Neural progenitor cell (in vitro differentiated cells): ENCODE results near the gene GPR62. TPM values are rescaled to one million over a fixed set of nuclear protein-coding genes. Genes with fewer than 3 reads are reported as not detected.

Source experiments
- DNase-seq: peaks from one replicate; pipeline ENCODE4 v3.0.0-alpha.2; 2016; ENCODE audit warnings: low spot score
- H2AFZ ChIP-seq: fragments of 200-600 bp; sonication (generic); replicated peaks from 2 replicates; pipeline ENCODE4 v1.6.1; 2016; ENCODE audit warnings: antibody characterized with exemption
- H3F3A ChIP-seq: fragments of 200-600 bp; sonication (generic); 2 replicates; pipeline ENCODE4 v1.6.1; 2016; ENCODE audit warnings: antibody characterized with exemption, low read depth
- H3K27ac ChIP-seq: fragments of 200-600 bp; sonication (generic); 2 replicates; pipeline ENCODE4 v1.5.1; 2016; ENCODE audit warnings: mild to moderate bottlenecking
- H3K27me3 ChIP-seq: fragments of 200-600 bp; sonication (generic); 2 replicates; pipeline ENCODE4 v1.6.1; 2016; ENCODE audit warnings: mild to moderate bottlenecking, moderate library complexity
- H3K36me3 ChIP-seq: fragments of 200-600 bp; sonication (generic); 2 replicates; pipeline ENCODE4 v1.5.1; 2016
- H3K4me1 ChIP-seq: fragments of 200-600 bp; sonication (generic); 2 replicates; pipeline ENCODE4 v1.6.1; 2016; ENCODE audit warnings: mixed run types
- H3K4me2 ChIP-seq: fragments of 200-600 bp; sonication (generic); 2 replicates; pipeline ENCODE4 v1.6.1; 2016
- H3K4me3 ChIP-seq: fragments of 200-600 bp; sonication (generic); 2 replicates; pipeline ENCODE4 v1.5.1; 2016
- H3K79me2 ChIP-seq: fragments of 200-600 bp; sonication (generic); 2 replicates; pipeline ENCODE4 v1.6.1; 2016; ENCODE audit warnings: low read depth
- H3K9ac ChIP-seq: fragments of 200-600 bp; sonication (generic); 2 replicates; pipeline ENCODE4 v1.6.1; 2016
- H3K9me3 ChIP-seq: fragments of 200-600 bp; sonication (generic); 2 replicates; pipeline ENCODE4 v1.5.1; 2016; ENCODE audit warnings: low read depth
- H4K20me1 ChIP-seq: fragments of 200-600 bp; sonication (generic); 2 replicates; pipeline ENCODE4 v1.6.1; 2016; ENCODE audit warnings: low read depth
- H3K27ac Mint-ChIP-seq: 3 replicates; pipeline ENCODE4 v1.8.0; 2021; ENCODE audit warnings: mixed read lengths
- H3K27me3 Mint-ChIP-seq: 2 replicates; pipeline ENCODE4 v1.8.0; 2022; ENCODE audit warnings: low read depth, mild to moderate bottlenecking, inconsistent platforms, moderate library complexity, mixed read lengths; ENCODE audit not compliant: insufficient read depth
- H3K36me3 Mint-ChIP-seq: 3 replicates; pipeline ENCODE4 v1.8.0; 2021; ENCODE audit warnings: mixed read lengths
- H3K4me1 Mint-ChIP-seq: 3 replicates; pipeline ENCODE4 v1.8.0; 2021; ENCODE audit warnings: mixed read lengths
- H3K4me3 Mint-ChIP-seq: 3 replicates; pipeline ENCODE4 v1.8.0; 2021; ENCODE audit warnings: mild to moderate bottlenecking, moderate library complexity, mixed read lengths
- H3K9me3 Mint-ChIP-seq: 3 replicates; pipeline ENCODE4 v1.8.0; 2020; ENCODE audit warnings: mixed read lengths
- EZH2 ChIP-seq: fragments of 200-600 bp; sonication (generic); IDR thresholded peaks from 2 replicates; pipeline ENCODE4 v1.6.1; 2017; ENCODE audit warnings: antibody characterized with exemption, mild to moderate bottlenecking, moderate library complexity
- EZH2phosphoT487 ChIP-seq: fragments of 200-600 bp; sonication (generic); IDR thresholded peaks from 2 replicates; pipeline ENCODE4 v1.6.1; 2017; ENCODE audit warnings: antibody characterized with exemption
- total RNA-seq: library from RNA; depleted of rRNA; stranded (reverse); fragments of >200 nt; gene quantifications from 2 replicates; pipeline ENCODE4 v1.2.3, GENCODE V29; 2015; ENCODE audit warnings: low replicate concordance
- TF ChIP-seq, protein P1 (sequence below): fragments of 200-600 bp; sonication (generic); IDR thresholded peaks from 2 replicates; pipeline ENCODE4 v1.5.1; 2017; ENCODE audit warnings: antibody characterized with exemption, mild to moderate bottlenecking

GPR62 gene
- total RNA-seq, 1 donor from 2014 or later, result 0.21 TPM

DNA sequence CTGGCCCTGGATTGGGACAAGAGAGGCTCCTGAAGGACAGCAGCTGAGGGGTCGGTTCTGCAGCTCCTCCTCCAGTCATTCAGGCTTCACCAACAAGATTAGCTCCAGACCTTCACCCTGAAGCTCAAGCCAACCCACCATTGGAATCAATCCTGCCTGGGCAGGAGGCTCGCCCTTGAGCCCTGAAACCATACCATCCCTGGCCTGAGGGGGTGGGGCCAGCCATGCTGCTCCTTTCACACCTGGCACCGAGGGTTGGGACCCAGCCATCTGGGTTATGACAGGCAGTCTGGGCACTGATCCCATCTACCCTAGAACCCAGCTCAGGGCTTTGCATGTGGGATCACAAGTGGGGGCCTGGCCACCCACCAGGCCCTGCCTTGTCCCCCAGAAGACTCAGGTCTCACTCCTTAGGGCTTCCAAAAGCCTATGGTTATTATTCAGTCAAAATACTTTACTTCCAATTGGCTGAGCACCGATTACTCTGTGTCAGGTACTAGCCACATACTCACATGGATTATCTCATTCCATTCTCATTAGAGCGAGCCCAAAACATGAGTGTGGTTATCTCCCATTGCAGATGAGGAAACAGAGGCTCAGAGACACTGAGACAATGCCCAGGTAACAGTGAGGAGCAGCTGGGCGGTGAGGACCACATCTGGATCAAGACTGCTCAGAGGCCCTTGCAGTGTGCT, 15.6 kb downstream of the GPR62 start:
- Histone ChIP-seq H3K9ac (no peak overlapping the region), H3K36me3 (no peaks in the 10 kb centered on the region), H3F3A (peaks cover 53% of the 10 kb centered on the region), H3K4me3 (no peak overlapping the region), H3K27ac (no peak overlapping the region), H3K9me3 (no peaks in the 10 kb centered on the region), H3K79me2 (no peaks in the 10 kb centered on the region), H2AFZ (no peak overlapping the region), H3K4me2 (no peak overlapping the region), H3K27me3 (peaks cover 24% of the 10 kb centered on the region), H4K20me1 (peaks cover 6% of the 10 kb centered on the region), H3K4me1 (peaks cover 47% of the 10 kb centered on the region)
- TF ChIP-seq EZH2 (no peak), EZH2phosphoT487 (no peak)
- TF ChIP-seq, protein P1, sequence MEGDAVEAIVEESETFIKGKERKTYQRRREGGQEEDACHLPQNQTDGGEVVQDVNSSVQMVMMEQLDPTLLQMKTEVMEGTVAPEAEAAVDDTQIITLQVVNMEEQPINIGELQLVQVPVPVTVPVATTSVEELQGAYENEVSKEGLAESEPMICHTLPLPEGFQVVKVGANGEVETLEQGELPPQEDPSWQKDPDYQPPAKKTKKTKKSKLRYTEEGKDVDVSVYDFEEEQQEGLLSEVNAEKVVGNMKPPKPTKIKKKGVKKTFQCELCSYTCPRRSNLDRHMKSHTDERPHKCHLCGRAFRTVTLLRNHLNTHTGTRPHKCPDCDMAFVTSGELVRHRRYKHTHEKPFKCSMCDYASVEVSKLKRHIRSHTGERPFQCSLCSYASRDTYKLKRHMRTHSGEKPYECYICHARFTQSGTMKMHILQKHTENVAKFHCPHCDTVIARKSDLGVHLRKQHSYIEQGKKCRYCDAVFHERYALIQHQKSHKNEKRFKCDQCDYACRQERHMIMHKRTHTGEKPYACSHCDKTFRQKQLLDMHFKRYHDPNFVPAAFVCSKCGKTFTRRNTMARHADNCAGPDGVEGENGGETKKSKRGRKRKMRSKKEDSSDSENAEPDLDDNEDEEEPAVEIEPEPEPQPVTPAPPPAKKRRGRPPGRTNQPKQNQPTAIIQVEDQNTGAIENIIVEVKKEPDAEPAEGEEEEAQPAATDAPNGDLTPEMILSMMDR, result no peak
- Mint-ChIP-seq H3K36me3 (no peaks in the 10 kb centered on the region), H3K4me3 (peak overlapping the region; percentile 43), H3K9me3 (no peaks in the 10 kb centered on the region), H3K27ac (no peak overlapping the region), H3K4me1 (peaks cover 52% of the 10 kb centered on the region), H3K27me3 (peaks cover 7% of the 10 kb centered on the region)
- DNase-seq, result no peak

DNA sequence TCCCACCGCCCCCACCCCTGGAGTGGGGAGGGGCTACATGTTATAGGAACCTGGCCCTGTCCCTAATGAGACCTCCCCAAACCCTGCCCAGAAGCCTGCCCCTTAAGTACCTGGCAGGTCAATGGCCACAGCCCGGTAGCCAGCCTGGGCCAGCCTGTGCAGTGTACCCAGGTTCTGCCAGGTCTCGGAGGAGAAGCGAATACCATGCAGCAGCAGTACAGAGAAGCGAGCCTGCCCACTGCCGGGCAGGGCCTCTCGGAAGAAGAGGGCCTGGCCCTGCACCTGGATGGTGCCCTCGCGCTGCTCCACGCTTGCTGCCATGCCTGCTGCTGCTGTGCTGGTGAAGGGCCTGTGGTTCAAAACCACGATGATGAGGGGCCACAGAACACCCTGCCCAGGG, 16.2 kb downstream of the GPR62 start:
- Histone ChIP-seq H2AFZ (no peak overlapping the region), H3K9ac (no peak overlapping the region), H3K27ac (no peak overlapping the region), H3K4me3 (no peak overlapping the region), H3K4me1 (peaks cover 44% of the 10 kb centered on the region), H3K9me3 (no peaks in the 10 kb centered on the region), H4K20me1 (peaks cover 2% of the 10 kb centered on the region), H3K79me2 (no peaks in the 10 kb centered on the region), H3K27me3 (peaks cover 30% of the 10 kb centered on the region), H3K36me3 (no peaks in the 10 kb centered on the region), H3F3A (peaks cover 56% of the 10 kb centered on the region), H3K4me2 (no peak overlapping the region)
- TF ChIP-seq EZH2 (no peak), EZH2phosphoT487 (no peak)
- TF ChIP-seq, protein P1, result no peak
- Mint-ChIP-seq H3K27ac (no peak overlapping the region), H3K36me3 (no peaks in the 10 kb centered on the region), H3K4me3 (peak overlapping the region; percentile 43), H3K9me3 (no peaks in the 10 kb centered on the region), H3K4me1 (peaks cover 51% of the 10 kb centered on the region), H3K27me3 (peaks cover 7% of the 10 kb centered on the region)
- DNase-seq, result no peak

DNA sequence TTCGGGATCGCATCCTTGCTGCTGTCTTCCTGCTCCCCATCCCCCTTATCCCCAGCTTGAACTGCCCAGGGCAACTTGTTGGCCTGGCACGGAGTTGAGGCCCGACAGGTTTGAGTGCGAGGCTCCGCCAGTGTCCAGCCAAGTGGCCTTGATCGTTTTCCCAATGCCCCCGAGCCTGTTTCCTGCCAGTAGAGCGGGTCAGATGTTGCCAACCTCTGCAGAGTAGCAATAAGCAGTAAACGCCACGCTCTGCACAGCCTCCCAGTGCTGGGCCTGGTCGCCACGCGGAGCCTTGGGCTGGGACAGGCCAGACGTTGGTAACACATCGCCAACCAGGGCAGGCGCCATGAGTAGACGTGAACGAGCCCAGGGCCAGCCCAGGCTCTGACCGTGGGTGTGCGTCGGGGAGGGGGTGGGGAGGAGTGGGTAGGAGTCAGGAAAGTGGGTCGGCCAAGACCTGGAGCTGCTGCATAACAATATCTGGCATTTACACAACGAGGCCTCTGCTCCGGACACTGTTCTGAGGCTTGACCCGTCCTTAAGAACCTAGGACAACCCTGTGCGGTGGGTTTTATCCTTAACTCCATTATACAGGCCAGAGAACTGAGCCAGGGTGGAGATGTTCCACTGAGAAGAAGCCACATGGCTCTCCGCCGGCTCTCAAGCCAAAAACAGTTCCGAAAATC, 19.2 kb downstream of the GPR62 start:
- Histone ChIP-seq H3K79me2 (no peaks in the 10 kb centered on the region), H3K4me2 (peak overlapping the region; percentile 89), H2AFZ (peak overlapping the region; percentile 69), H3F3A (peaks cover 46% of the 10 kb centered on the region), H3K27ac (no peak overlapping the region), H3K27me3 (peaks cover 39% of the 10 kb centered on the region), H3K9ac (no peak overlapping the region), H4K20me1 (no peaks in the 10 kb centered on the region), H3K4me3 (peak overlapping the region; percentile 56), H3K4me1 (peaks cover 26% of the 10 kb centered on the region), H3K36me3 (no peaks in the 10 kb centered on the region), H3K9me3 (no peaks in the 10 kb centered on the region)
- H3K9me3 Mint-ChIP-seq, result no peaks in the 10 kb centered on the region
- H3K4me1 Mint-ChIP-seq, result peaks cover 45% of the 10 kb centered on the region
- H3K4me3 Mint-ChIP-seq, result peak overlapping the region; percentile 86
- no peaks in the 10 kb centered on the region for H3K36me3 Mint-ChIP-seq
- DNase-seq, result no peak
- H3K27me3 Mint-ChIP-seq, result peaks cover 9% of the 10 kb centered on the region
- H3K27ac Mint-ChIP-seq, result no peak overlapping the region
- TF ChIP-seq, protein P1, result no peak
- no peak for TF ChIP-seq EZH2
- no peak for TF ChIP-seq EZH2phosphoT487
